Measurements from ENCODE around the gene SLC5A9. TPM values are rescaled to one million over a fixed set of nuclear protein-coding genes. Genes with fewer than 3 reads are reported as not detected.

SLC5A9 gene
- polyA plus RNA-seq, 1 experiment, result not detected

GRCh38 chr1:48186306-48186839 is 36.1 kb upstream of the SLC5A9 start:
- TF ChIP-seq, protein P1, sequence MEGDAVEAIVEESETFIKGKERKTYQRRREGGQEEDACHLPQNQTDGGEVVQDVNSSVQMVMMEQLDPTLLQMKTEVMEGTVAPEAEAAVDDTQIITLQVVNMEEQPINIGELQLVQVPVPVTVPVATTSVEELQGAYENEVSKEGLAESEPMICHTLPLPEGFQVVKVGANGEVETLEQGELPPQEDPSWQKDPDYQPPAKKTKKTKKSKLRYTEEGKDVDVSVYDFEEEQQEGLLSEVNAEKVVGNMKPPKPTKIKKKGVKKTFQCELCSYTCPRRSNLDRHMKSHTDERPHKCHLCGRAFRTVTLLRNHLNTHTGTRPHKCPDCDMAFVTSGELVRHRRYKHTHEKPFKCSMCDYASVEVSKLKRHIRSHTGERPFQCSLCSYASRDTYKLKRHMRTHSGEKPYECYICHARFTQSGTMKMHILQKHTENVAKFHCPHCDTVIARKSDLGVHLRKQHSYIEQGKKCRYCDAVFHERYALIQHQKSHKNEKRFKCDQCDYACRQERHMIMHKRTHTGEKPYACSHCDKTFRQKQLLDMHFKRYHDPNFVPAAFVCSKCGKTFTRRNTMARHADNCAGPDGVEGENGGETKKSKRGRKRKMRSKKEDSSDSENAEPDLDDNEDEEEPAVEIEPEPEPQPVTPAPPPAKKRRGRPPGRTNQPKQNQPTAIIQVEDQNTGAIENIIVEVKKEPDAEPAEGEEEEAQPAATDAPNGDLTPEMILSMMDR (IDR thresholded peaks at IDR 0.05; ENCODE audit: insufficient read depth, low read depth, low read length), result no peak

DNA sequence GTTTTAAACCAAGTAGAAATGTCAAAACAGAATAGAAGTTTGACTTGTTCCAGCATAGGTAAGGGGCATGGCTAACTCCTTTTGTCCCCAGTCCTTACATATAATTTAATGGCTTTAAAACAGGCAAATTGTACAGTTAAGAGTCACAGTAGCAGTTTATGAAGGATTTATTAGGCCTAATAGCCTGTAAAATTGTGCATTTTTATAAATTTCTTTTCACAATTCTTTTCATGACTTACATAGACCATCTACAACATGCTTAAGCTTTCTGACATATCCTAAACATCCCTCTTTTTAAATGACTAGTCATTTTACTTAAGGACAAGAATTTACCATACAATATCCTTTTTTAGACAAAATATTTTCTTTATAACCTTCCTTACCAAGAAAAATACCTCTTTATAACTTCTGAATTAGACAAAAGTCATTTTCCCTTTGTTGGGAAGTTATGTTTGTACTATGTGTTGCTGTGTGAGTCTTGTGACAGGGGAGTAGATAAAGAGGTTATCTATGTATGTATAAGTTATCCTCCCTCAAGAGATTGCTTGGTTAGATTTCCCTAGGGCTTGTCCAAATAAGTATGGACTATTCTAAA is 34.5 kb upstream of the SLC5A9 start:
- Histone ChIP-seq H3K36me3 (ENCODE audit: control insufficient read depth, insufficient read depth, low read length) (no peaks in the 10 kb centered on the region), H3K4me3 (ENCODE audit: low read depth, low read length) (no peak overlapping the region), H3K27me3 (ENCODE audit: control insufficient read depth, insufficient read depth, low read length) (no peaks in the 10 kb centered on the region)
- TF ChIP-seq, protein P1 (IDR thresholded peaks at IDR 0.05; ENCODE audit: insufficient read depth, low read depth, low read length), result no peak
- POLR2A ChIA-PET, result no interaction called here
- DNase-seq (ENCODE audit: low read depth), result no peak
- CTCF ChIA-PET, result no interaction called here

More at GRCh38 chr1:48186306-48186839, 36.1 kb upstream of the SLC5A9 start:
- ChIA-PET POLR2A (no interaction called here), CTCF (no interaction called here)
- H3K27me3 ChIP-seq (ENCODE audit: control insufficient read depth, insufficient read depth, low read length), result no peaks in the 10 kb centered on the region
- DNase-seq (ENCODE audit: low read depth), result no peak
- no peaks in the 10 kb centered on the region for H3K36me3 ChIP-seq (ENCODE audit: control insufficient read depth, insufficient read depth, low read length)
- H3K4me3 ChIP-seq (ENCODE audit: low read depth, low read length), result no peak overlapping the region

DNA sequence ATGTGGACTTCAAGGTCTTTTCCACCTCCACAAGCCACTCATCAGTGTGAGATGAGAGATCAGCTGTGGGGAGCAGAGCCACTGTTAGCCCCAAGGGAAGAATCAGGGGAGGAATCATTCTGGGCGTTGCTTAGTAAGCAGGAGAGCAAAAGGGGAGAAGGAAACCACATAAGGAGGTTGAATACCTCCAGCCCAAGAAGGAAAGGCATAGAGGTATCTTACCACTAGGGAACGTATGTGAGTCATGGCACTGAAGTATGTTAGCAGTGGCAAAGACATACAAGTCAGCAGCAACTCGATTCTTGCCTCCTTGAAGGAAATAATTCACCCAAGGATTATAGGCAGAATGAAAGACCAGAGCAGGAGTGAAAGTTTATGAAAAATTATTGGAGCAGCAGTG is 31.6 kb upstream of the SLC5A9 start:
- TF ChIP-seq, protein P1 (IDR thresholded peaks at IDR 0.05; ENCODE audit: insufficient read depth, low read depth, low read length), result no peak
- Histone ChIP-seq H3K36me3 (ENCODE audit: control insufficient read depth, insufficient read depth, low read length) (no peaks in the 10 kb centered on the region), H3K4me3 (ENCODE audit: low read depth, low read length) (no peak overlapping the region), H3K27me3 (ENCODE audit: control insufficient read depth, insufficient read depth, low read length) (no peaks in the 10 kb centered on the region)
- ChIA-PET POLR2A (no interaction called here), CTCF (no interaction called here)
- no peak for DNase-seq (ENCODE audit: low read depth)

GRCh38 chr1:48194801-48195200 is 27.7 kb upstream of the SLC5A9 start:
- DNase-seq (ENCODE audit: low read depth), result no peak
- no peak overlapping the region for H3K4me3 ChIP-seq (ENCODE audit: low read depth, low read length)
- H3K27me3 ChIP-seq (ENCODE audit: control insufficient read depth, insufficient read depth, low read length), result peaks cover 2% of the 10 kb centered on the region; the same call in 1 of the 2 replicates
- ChIA-PET POLR2A (no interaction called here), CTCF (interaction anchor here (0.8 kb wide), 1 partner anchor 84 kb away, joined by 4 read pairs; no protein-coding TSS in a partner anchor)
- TF ChIP-seq, protein P1 (IDR thresholded peaks at IDR 0.05; ENCODE audit: insufficient read depth, low read depth, low read length), result no peak
- H3K36me3 ChIP-seq (ENCODE audit: control insufficient read depth, insufficient read depth, low read length), result no peaks in the 10 kb centered on the region

GRCh38 chr1:48196237-48196636 is 26.3 kb upstream of the SLC5A9 start:
- CTCF ChIA-PET, result interaction anchor here (2.3 kb wide), 1 partner anchor 87 kb away, joined by 6 read pairs; no protein-coding TSS in a partner anchor

More at GRCh38 chr1:48196237-48196636, 26.3 kb upstream of the SLC5A9 start:
- TF ChIP-seq, protein P1 (IDR thresholded peaks at IDR 0.05; ENCODE audit: insufficient read depth, low read depth, low read length), result no peak
- no peak for DNase-seq (ENCODE audit: low read depth)
- Histone ChIP-seq H3K4me3 (ENCODE audit: low read depth, low read length) (no peak overlapping the region), H3K36me3 (ENCODE audit: control insufficient read depth, insufficient read depth, low read length) (no peaks in the 10 kb centered on the region), H3K27me3 (ENCODE audit: control insufficient read depth, insufficient read depth, low read length) (peaks cover 2% of the 10 kb centered on the region; the same call in 1 of the 2 replicates)
- POLR2A ChIA-PET, result no interaction called here
